H9 (cell line): ENCODE data around the gene GHITM. TPM values are rescaled to one million over a fixed set of nuclear protein-coding genes. Genes with fewer than 3 reads are reported as not detected.

ENCODE experiments used
- DNase-seq: peaks from one replicate; pipeline ENCODE4 v3.0.0-alpha.2; 2017
- H2AFZ ChIP-seq: one replicate; pipeline ENCODE4 v1.6.1; 2013; ENCODE audit warnings: mild to moderate bottlenecking, low read length, control low read depth, moderate library complexity
- H2AK5ac ChIP-seq: 2 replicates; pipeline ENCODE4 v1.6.1; 2013; ENCODE audit warnings: low read length, control low read depth, mixed read lengths; ENCODE audit not compliant: insufficient read length
- H2BK120ac ChIP-seq: one replicate; pipeline ENCODE4 v1.6.1; 2013; ENCODE audit warnings: low read depth, mild to moderate bottlenecking, low read length, control low read depth, inconsistent platforms; ENCODE audit not compliant: poor library complexity, severe bottlenecking
- H2BK12ac ChIP-seq: 2 replicates; pipeline ENCODE4 v1.6.1; 2013; ENCODE audit warnings: low read length, control low read depth, mixed read lengths, low read depth; ENCODE audit not compliant: insufficient read length
- H2BK15ac ChIP-seq: 2 replicates; pipeline ENCODE4 v1.6.1; 2013; ENCODE audit warnings: low read depth, low read length, control low read depth
- H2BK20ac ChIP-seq: one replicate; pipeline ENCODE4 v1.6.1; 2013; ENCODE audit warnings: low read depth, mild to moderate bottlenecking, low read length, control low read depth, inconsistent platforms; ENCODE audit not compliant: poor library complexity, severe bottlenecking
- H2BK5ac ChIP-seq: 2 replicates; pipeline ENCODE4 v1.6.1; 2013; ENCODE audit warnings: low read length, control low read depth, mixed read lengths; ENCODE audit not compliant: insufficient read length
- H3K14ac ChIP-seq: 2 replicates; pipeline ENCODE4 v1.6.1; 2013; ENCODE audit warnings: low read length, control low read depth; ENCODE audit not compliant: insufficient read depth
- H3K18ac ChIP-seq: 2 replicates; pipeline ENCODE4 v1.6.1; 2013; ENCODE audit warnings: low read depth, mild to moderate bottlenecking, mixed read lengths, low read length, control low read depth; ENCODE audit not compliant: insufficient read length
- H3K23ac ChIP-seq: 2 replicates; pipeline ENCODE4 v1.6.1; 2013; ENCODE audit warnings: low read length, control low read depth, mixed read lengths, low read depth; ENCODE audit not compliant: insufficient read length
- H3K23me2 ChIP-seq: 2 replicates; pipeline ENCODE4 v1.6.1; 2013; ENCODE audit warnings: low read depth, mild to moderate bottlenecking, mixed read lengths, low read length, control low read depth; ENCODE audit not compliant: insufficient read length, poor library complexity, severe bottlenecking
- H3K27ac ChIP-seq: 2 replicates; pipeline ENCODE4 v1.5.1; 2013; ENCODE audit warnings: low read length, control low read depth, mixed read lengths, low read depth; ENCODE audit not compliant: insufficient read length
- H3K27me3 ChIP-seq: 2 replicates; pipeline ENCODE4 v1.6.1; 2013; ENCODE audit warnings: low read length, control low read depth, inconsistent platforms; ENCODE audit not compliant: insufficient read depth
- H3K4ac ChIP-seq: 2 replicates; pipeline ENCODE4 v1.6.1; 2013; ENCODE audit warnings: low read depth, mild to moderate bottlenecking, control low read depth, inconsistent platforms, low read length, moderate library complexity
- H3K4me1 ChIP-seq: 2 replicates; pipeline ENCODE4 v1.6.1; 2013; ENCODE audit warnings: low read length, control low read depth, inconsistent platforms; ENCODE audit not compliant: insufficient read depth
- H3K4me2 ChIP-seq: 2 replicates; pipeline ENCODE4 v1.6.1; 2013; ENCODE audit warnings: low read length, control low read depth, mixed read lengths; ENCODE audit not compliant: insufficient read length, insufficient read depth
- H3K56ac ChIP-seq: 2 replicates; pipeline ENCODE4 v1.6.1; 2013; ENCODE audit warnings: low read depth, mild to moderate bottlenecking, mixed read lengths, low read length, control low read depth; ENCODE audit not compliant: insufficient read length
- H3K79me1 ChIP-seq: 2 replicates; pipeline ENCODE4 v1.6.1; 2013; ENCODE audit warnings: low read depth, mild to moderate bottlenecking, moderate library complexity, low read length, control low read depth, inconsistent platforms; ENCODE audit not compliant: insufficient read depth, poor library complexity, severe bottlenecking
- H3K79me2 ChIP-seq: 2 replicates; pipeline ENCODE4 v1.6.1; 2013; ENCODE audit warnings: low read length, control low read depth, inconsistent platforms; ENCODE audit not compliant: insufficient read depth
- H3K9ac ChIP-seq: 2 replicates; pipeline ENCODE4 v1.6.1; 2013; ENCODE audit warnings: low read length, control low read depth, mixed read lengths; ENCODE audit not compliant: insufficient read length; ENCODE audit errors: extremely low read depth
- H3K9me3 ChIP-seq: one replicate; pipeline ENCODE4 v1.6.1; 2013; ENCODE audit warnings: low read depth, low read length, inconsistent platforms; ENCODE audit not compliant: control insufficient read depth
- H3T11ph ChIP-seq: one replicate; pipeline ENCODE4 v1.6.1; 2013; ENCODE audit warnings: mild to moderate bottlenecking, low read length, control low read depth, inconsistent platforms
- H4K20me1 ChIP-seq: one replicate; pipeline ENCODE4 v1.6.1; 2013; ENCODE audit not compliant: control insufficient read depth, insufficient read length, insufficient read depth
- H4K5ac ChIP-seq: 2 replicates; pipeline ENCODE4 v1.6.1; 2013; ENCODE audit warnings: low read depth, mild to moderate bottlenecking, mixed read lengths, low read length, control low read depth; ENCODE audit not compliant: insufficient read length
- H4K8ac ChIP-seq: replicated peaks from 2 replicates; pipeline ENCODE4 v1.6.1; 2013; ENCODE audit warnings: low read length, control low read depth, mixed read lengths, low read depth; ENCODE audit not compliant: insufficient read length
- H4K91ac ChIP-seq: 2 replicates; pipeline ENCODE4 v1.6.1; 2013; ENCODE audit warnings: low read depth, mild to moderate bottlenecking, moderate library complexity, mixed read lengths, low read length, control low read depth; ENCODE audit not compliant: insufficient read length
- H3K27ac Mint-ChIP-seq, 3 experiments: 2 replicates in 2 of 3; 3 replicates in 1 of 3; pipeline ENCODE4 v1.8.0; 2020 to 2021; ENCODE audit warnings: mixed read lengths in 3 of 3, mild to moderate bottlenecking in 1 of 3, moderate library complexity in 1 of 3
- H3K27me3 Mint-ChIP-seq: 2 replicates; pipeline ENCODE4 v1.8.0; 2021; ENCODE audit warnings: low read depth, mild to moderate bottlenecking, moderate library complexity, mixed read lengths
- H3K36me3 Mint-ChIP-seq, 3 experiments: 2 replicates in 2 of 3; 3 replicates in 1 of 3; pipeline ENCODE4 v1.8.0; 2020 to 2021; ENCODE audit warnings: low read depth in 3 of 3, mixed read lengths in 3 of 3; ENCODE audit not compliant: insufficient read depth in 1 of 3
- H3K4me1 Mint-ChIP-seq, 2 experiments: 2 replicates each; pipeline ENCODE4 v1.8.0; 2020; ENCODE audit warnings: mixed read lengths in 2 of 2
- H3K4me3 Mint-ChIP-seq, 2 experiments: 2 replicates in 1 of 2; 3 replicates in 1 of 2; pipeline ENCODE4 v1.8.0; 2020 to 2021; ENCODE audit warnings: mild to moderate bottlenecking in 2 of 2, mixed read lengths in 2 of 2, moderate library complexity in 1 of 2
- H3K9me3 Mint-ChIP-seq, 2 experiments: 2 replicates in 1 of 2; 3 replicates in 1 of 2; pipeline ENCODE4 v1.8.0; 2020; ENCODE audit warnings: mild to moderate bottlenecking in 2 of 2, mixed read lengths in 2 of 2, moderate library complexity in 1 of 2
- CTCF ChIP-seq: fragments of 200-600 bp; sonication (generic); conservative IDR thresholded peaks from 3 replicates; pipeline ENCODE4 v1.8.0; 2021; ENCODE audit warnings: antibody characterized with exemption, mild to moderate bottlenecking
- WGBS: extraction: QIAGEN DNeasy Blood & Tissue Kit; methylation state at CpG from one replicate; pipeline ENCODE4 v1.1.7; 2013; ENCODE audit warnings: missing lambda C conversion rate, low lambda C conversion rate, mixed read lengths; ENCODE audit not compliant: insufficient read length; ENCODE audit errors: extremely low coverage; 5-methylcytosine and 5-hydroxymethylcytosine counted together
- total RNA-seq: library from RNA; stranded (reverse); gene quantifications from 2 replicates; pipeline ENCODE4 v1.2.1, GENCODE V29; 2021

Gene GHITM
- total RNA-seq, 1 experiment from 2014 or later = 95.6 TPM

- no peaks in the 10 kb centered on the region for H4K20me1 ChIP-seq
- H3K14ac ChIP-seq = no peak overlapping the region
- no peaks in the 10 kb centered on the region for H3K79me1 ChIP-seq
- H3K27me3 ChIP-seq = no peaks in the 10 kb centered on the region; the same call in 1 of the 2 replicates
- no peak for DNase-seq
- H3K79me2 ChIP-seq = no peaks in the 10 kb centered on the region
- H2AK5ac ChIP-seq = no peak overlapping the region
- no peak overlapping the region for H3K27ac Mint-ChIP-seq
- WGBS = no CpG with 5 or more reads among the region's 5 CpGs
- no peaks in the 10 kb centered on the region; the same call in 1 of the 2 replicates for H3K27me3 Mint-ChIP-seq
- no peak overlapping the region for H3K4me2 ChIP-seq
- H4K8ac ChIP-seq = no peak overlapping the region
- H3T11ph ChIP-seq = no peak overlapping the region
- H4K91ac ChIP-seq = no peak overlapping the region
- H3K4me3 Mint-ChIP-seq = no peak overlapping the region
- H3K27ac ChIP-seq = no peak overlapping the region
- H3K18ac ChIP-seq = no peak overlapping the region
- H2BK5ac ChIP-seq = no peak overlapping the region
- H3K9ac ChIP-seq = no peak overlapping the region
- H3K9me3 ChIP-seq = no peaks in the 10 kb centered on the region
- H2BK20ac ChIP-seq = no peak overlapping the region
- no peaks in the 10 kb centered on the region for H3K4me1 Mint-ChIP-seq
- no peak overlapping the region for H3K56ac ChIP-seq
- no peak overlapping the region for H4K5ac ChIP-seq
- no peaks in the 10 kb centered on the region for H3K23me2 ChIP-seq
- TF ChIP-seq CTCF = no peak
- peaks cover 7 to 10% of the 10 kb centered on the region in 2 experiments; a peak in 4 of 5 replicates for H3K9me3 Mint-ChIP-seq
- H2BK12ac ChIP-seq = no peak overlapping the region
- no peak overlapping the region for H3K4ac ChIP-seq
- H3K4me1 ChIP-seq = peaks cover 3% of the 10 kb centered on the region; the same call in 1 of the 2 replicates
- no peak overlapping the region for H3K23ac ChIP-seq
- H3K36me3 Mint-ChIP-seq = peaks cover 0 to 8% (median 3%) of the 10 kb centered on the region in 3 experiments; a peak in 4 of 7 replicates
- no peak overlapping the region for H2BK15ac ChIP-seq
- H2BK120ac ChIP-seq = no peak overlapping the region
- H2AFZ ChIP-seq = no peak overlapping the region
Measured at GRCh38 chr10:84181631-84182030, 42.3 kb downstream of the GHITM start.
